ENCODE results near the gene CDK16.

The CDK16 gene

DNA sequence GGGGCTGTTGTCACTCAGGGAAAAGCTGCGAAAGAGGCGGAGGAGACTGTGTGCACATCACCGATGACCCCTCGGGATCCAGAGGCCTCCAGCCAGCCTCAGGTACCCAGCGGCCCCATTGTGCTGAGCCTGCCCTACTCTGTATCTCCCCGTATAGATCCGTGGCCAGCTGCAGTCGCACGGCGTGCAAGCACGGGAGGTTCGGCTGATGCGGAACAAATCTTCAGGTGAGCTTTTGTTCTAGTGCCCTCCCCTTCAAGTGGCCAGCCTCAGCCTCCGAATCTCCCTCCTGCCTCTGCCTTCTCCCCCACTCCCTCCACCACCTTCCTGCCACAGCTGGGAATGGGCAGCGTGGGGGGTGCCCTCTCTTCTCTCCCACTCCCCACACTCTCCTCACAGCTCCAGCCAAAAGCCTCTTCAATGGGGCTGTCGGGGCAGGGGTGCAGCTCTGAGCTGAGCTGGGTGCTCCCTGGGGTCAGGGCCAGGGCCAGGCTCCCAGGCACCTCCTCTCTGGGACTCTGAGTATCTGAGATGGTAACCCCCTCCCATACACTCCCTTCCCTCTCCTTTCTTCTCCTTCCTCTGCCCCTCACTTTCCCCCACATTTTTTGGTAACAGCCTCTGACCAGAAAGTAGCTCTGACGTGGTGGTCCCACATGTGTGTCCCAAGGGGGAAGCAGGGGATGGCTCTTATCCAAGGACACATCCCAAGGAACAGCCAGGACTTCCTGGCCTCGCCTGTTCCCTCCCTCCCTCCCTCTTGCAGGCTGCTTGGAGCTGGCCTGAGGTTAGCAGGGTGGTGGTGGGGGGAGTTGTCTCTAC lies 45.3 kb upstream of the CDK16 start:
- no peak overlapping the region for H3K4me3 ChIP-seq (ENCODE audit: low read length)
- TF ChIP-seq CTCF (conservative IDR thresholded peaks at IDR 0.05; ENCODE audit: low read length), result no peak

DNA sequence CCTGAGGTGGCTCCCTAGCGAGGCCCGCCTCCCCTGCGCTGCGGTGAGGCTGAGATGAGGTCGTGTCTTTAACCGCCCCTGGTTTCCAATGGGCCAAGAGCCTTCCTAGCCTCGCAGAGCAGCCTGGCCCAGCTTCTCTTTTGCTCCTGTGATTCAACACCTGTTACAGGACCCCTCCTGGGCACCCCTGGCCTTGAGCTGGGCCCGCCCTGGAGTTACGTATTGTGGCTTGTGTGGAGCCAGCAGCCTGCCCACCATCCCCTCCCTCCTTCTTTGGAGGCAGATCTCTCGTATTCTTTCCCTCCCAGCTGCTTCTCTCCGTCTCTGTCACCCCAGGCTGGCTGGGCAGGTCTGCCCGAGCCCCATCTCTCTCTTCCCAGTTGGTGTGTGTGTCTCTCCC lies 44.1 kb upstream of the CDK16 start:
- H3K4me3 ChIP-seq (ENCODE audit: low read length), result no peak overlapping the region
- no peak for DNase-seq (ENCODE audit: low read depth)
- TF ChIP-seq CTCF (conservative IDR thresholded peaks at IDR 0.05; ENCODE audit: low read length), result no peak

More for the DNA sequence above, 45.3 kb upstream of the CDK16 start:
- DNase-seq (ENCODE audit: low read depth), result no peak

- H3K4me3 ChIP-seq (ENCODE audit: low read length), result no peak overlapping the region
- no peak for TF ChIP-seq CTCF (conservative IDR thresholded peaks at IDR 0.05; ENCODE audit: low read length)
- DNase-seq (ENCODE audit: low read depth), result no peak
These were observed 43.5 kb upstream of the CDK16 start for GRCh38 chrX:47174846-47175587.

- TF ChIP-seq CTCF (conservative IDR thresholded peaks at IDR 0.05; ENCODE audit: low read length), result no peak
- DNase-seq (ENCODE audit: low read depth), result no peak
These were observed 42.9 kb upstream of the CDK16 start for GRCh38 chrX:47175588-47175980.

GRCh38 chrX:47176101-47176740 lies 42.3 kb upstream of the CDK16 start:
- H3K4me3 ChIP-seq (ENCODE audit: low read length), result no peak overlapping the region
- TF ChIP-seq CTCF (conservative IDR thresholded peaks at IDR 0.05; ENCODE audit: low read length), result no peak
- no peak for DNase-seq (ENCODE audit: low read depth)

More at GRCh38 chrX:47175588-47175980, 42.9 kb upstream of the CDK16 start:
- no peak overlapping the region for H3K4me3 ChIP-seq (ENCODE audit: low read length)

GRCh38 chrX:47177079-47177478 lies 41.4 kb upstream of the CDK16 start:
- no peak for TF ChIP-seq CTCF (conservative IDR thresholded peaks at IDR 0.05; ENCODE audit: low read length)
- no peak overlapping the region for H3K4me3 ChIP-seq (ENCODE audit: low read length)
- no peak for DNase-seq (ENCODE audit: low read depth)
